Natural killer cell (primary cell): Measurements from ENCODE around the gene BMERB1. TPM values are rescaled to one million over a fixed set of nuclear protein-coding genes. Genes with fewer than 3 reads are reported as not detected.

Source experiments
- ATAC-seq, 3 donors: fragments of 150-1000 bp in 2 of 3; fragments of 200-7000 bp in 1 of 3; cut with Tn5 transposase; 1 replicate in 1 of 3; 2 replicates in 2 of 3; pipeline ENCODE4 v1.10.0; 2021; ENCODE audit warnings: mild to moderate bottlenecking in 2 of 3, moderate library complexity in 2 of 3
- DNase-seq, 2 donors: peaks; one replicate each; pipeline versions ENCODE4 v3.0.0 to v3.0.0-alpha.2; 2013 to 2021; ENCODE audit warnings: mixed read lengths in 1 of 2
- H3K27ac ChIP-seq: one replicate; pipeline ENCODE4 v1.5.1; 2013; ENCODE audit warnings: mild to moderate bottlenecking, low read length
- H3K27me3 ChIP-seq: one replicate; pipeline ENCODE4 v1.6.1; 2013; ENCODE audit warnings: low read length; ENCODE audit not compliant: control insufficient read depth, insufficient read depth
- H3K36me3 ChIP-seq: one replicate; pipeline ENCODE4 v1.6.1; 2013; ENCODE audit warnings: low read length; ENCODE audit not compliant: control insufficient read depth, insufficient read depth
- H3K4me1 ChIP-seq: one replicate; pipeline ENCODE4 v1.6.1; 2013; ENCODE audit warnings: low read length; ENCODE audit not compliant: control insufficient read depth, insufficient read depth
- H3K4me3 ChIP-seq: one replicate; pipeline ENCODE4 v1.5.1; 2013; ENCODE audit warnings: low read length
- H3K9me3 ChIP-seq: one replicate; pipeline ENCODE4 v1.6.1; 2013; ENCODE audit warnings: low read length; ENCODE audit not compliant: control insufficient read depth, insufficient read depth
- H3K27ac Mint-ChIP-seq, 2 donors: one replicate each; pipeline ENCODE4 v1.8.0; 2022; ENCODE audit warnings: mild to moderate bottlenecking in 2 of 2, mixed read lengths in 2 of 2, moderate library complexity in 1 of 2
- H3K27me3 Mint-ChIP-seq, 2 donors: one replicate each; pipeline ENCODE4 v1.8.0; 2022; ENCODE audit warnings: low read depth in 2 of 2, mixed read lengths in 2 of 2
- H3K36me3 Mint-ChIP-seq: one replicate; pipeline ENCODE4 v1.8.0; 2022; ENCODE audit warnings: mixed read lengths
- H3K4me1 Mint-ChIP-seq, 2 donors: one replicate each; pipeline ENCODE4 v1.8.0; 2022; ENCODE audit warnings: mixed read lengths in 2 of 2
- H3K4me3 Mint-ChIP-seq: one replicate; pipeline ENCODE4 v1.8.0; 2022; ENCODE audit warnings: mild to moderate bottlenecking, moderate library complexity, mixed read lengths
- H3K9me3 Mint-ChIP-seq, 2 donors: one replicate each; pipeline ENCODE4 v1.8.0; 2022; ENCODE audit warnings: mixed read lengths in 2 of 2
- CTCF ChIP-seq: fragments of 200-600 bp; IDR thresholded peaks from one replicate; pipeline ENCODE4 v1.8.0; 2022; ENCODE audit warnings: antibody characterized with exemption
- whole genome bisulfite sequencing: methylation state at CpG from one replicate; pipeline ENCODE4 v1.1.7; 2013; ENCODE audit warnings: missing lambda C conversion rate; ENCODE audit not compliant: insufficient coverage; 5-methylcytosine and 5-hydroxymethylcytosine counted together
- intact Hi-C: fragments of 100-400 bp; cut with micrococcal nuclease; formaldehyde crosslinking; loops from one replicate; pipeline ENCODE4 v1.14.2; 2022
- total RNA-seq, 4 donors: library from RNA; stranded (reverse); fragments of 120-200 nt in 1 of 4; gene quantifications; one replicate each; pipeline versions ENCODE4 v1.2.3 to v1.2.4, GENCODE V29; 2013 to 2022

The BMERB1 gene
- total RNA-seq, 3 donors from 2014 or later (not counting 1 experiment from before 2014, with no cell fraction given) = 3.7 to 6.7 (median 4.5) TPM

GRCh38 chr16:15547768-15548096 is 113.3 kb downstream of the BMERB1 start:
- Mint-ChIP-seq H3K4me3 (no peak overlapping the region), H3K27me3 (no peaks in the 10 kb centered on the region), H3K4me1 (peaks cover 6 to 11% of the 10 kb centered on the region in 2 donors), H3K27ac (no peak overlapping the region), H3K36me3 (no peaks in the 10 kb centered on the region), H3K9me3 (no peaks in the 10 kb centered on the region)
- Histone ChIP-seq H3K27ac (no peak overlapping the region), H3K9me3 (no peaks in the 10 kb centered on the region), H3K4me3 (no peak overlapping the region), H3K27me3 (no peaks in the 10 kb centered on the region), H3K4me1 (no peaks in the 10 kb centered on the region), H3K36me3 (no peaks in the 10 kb centered on the region)
- no peak for ATAC-seq
- DNase-seq = no peak
- TF ChIP-seq CTCF = no peak
- 93% methylated on average over 6 of the region's 6 CpGs for WGBS
- intact Hi-C loops = no loop called here

- intact Hi-C loops = no loop called here
- no peaks in the 10 kb centered on the region for H3K9me3 Mint-ChIP-seq
- Histone ChIP-seq H3K27me3 (no peaks in the 10 kb centered on the region), H3K4me3 (no peak overlapping the region), H3K9me3 (no peaks in the 10 kb centered on the region), H3K27ac (no peak overlapping the region), H3K36me3 (no peaks in the 10 kb centered on the region), H3K4me1 (no peaks in the 10 kb centered on the region)
- H3K4me1 Mint-ChIP-seq = peaks cover 0 to 5% of the 10 kb centered on the region in 2 donors
- no peaks in the 10 kb centered on the region for H3K36me3 Mint-ChIP-seq
- H3K4me3 Mint-ChIP-seq = no peak overlapping the region
- 83% methylated on average over 3 of the region's 3 CpGs for WGBS
- DNase-seq (no peak), ATAC-seq (no peak)
- H3K27me3 Mint-ChIP-seq = no peaks in the 10 kb centered on the region
- no peak overlapping the region for H3K27ac Mint-ChIP-seq
- TF ChIP-seq CTCF = no peak
Observed at GRCh38 chr16:15548482-15548891, 114.1 kb downstream of the BMERB1 start.

- Histone ChIP-seq H3K36me3 (no peaks in the 10 kb centered on the region), H3K27ac (no peak overlapping the region), H3K27me3 (no peaks in the 10 kb centered on the region), H3K9me3 (no peaks in the 10 kb centered on the region), H3K4me1 (no peaks in the 10 kb centered on the region), H3K4me3 (no peak overlapping the region)
- H3K27me3 Mint-ChIP-seq = no peaks in the 10 kb centered on the region
- peaks cover 0 to 5% of the 10 kb centered on the region in 2 donors for H3K4me1 Mint-ChIP-seq
- H3K9me3 Mint-ChIP-seq = no peaks in the 10 kb centered on the region
- no peak overlapping the region for H3K27ac Mint-ChIP-seq
- TF ChIP-seq CTCF = no peak
- no peak overlapping the region for H3K4me3 Mint-ChIP-seq
- ATAC-seq (no peak), DNase-seq (no peak)
- no peaks in the 10 kb centered on the region for H3K36me3 Mint-ChIP-seq
- 88% methylated on average over 6 of the region's 6 CpGs for WGBS
- intact Hi-C loops = no loop called here
Observed at GRCh38 chr16:15552507-15552906, 118.1 kb downstream of the BMERB1 start.

GRCh38 chr16:15553313-15554088 is 119.1 kb downstream of the BMERB1 start:
- intact Hi-C loops = no loop called here
- H3K36me3 Mint-ChIP-seq = no peaks in the 10 kb centered on the region

More at GRCh38 chr16:15553313-15554088, 119.1 kb downstream of the BMERB1 start:
- ATAC-seq = no peak
- Histone ChIP-seq H3K4me1 (no peaks in the 10 kb centered on the region), H3K27me3 (no peaks in the 10 kb centered on the region), H3K9me3 (no peaks in the 10 kb centered on the region), H3K4me3 (no peak overlapping the region), H3K36me3 (no peaks in the 10 kb centered on the region), H3K27ac (no peak overlapping the region)
- Mint-ChIP-seq H3K27ac (no peak overlapping the region), H3K4me3 (no peak overlapping the region), H3K27me3 (no peaks in the 10 kb centered on the region), H3K9me3 (no peaks in the 10 kb centered on the region), H3K4me1 (peaks cover 0 to 5% of the 10 kb centered on the region in 2 donors)
- TF ChIP-seq CTCF = no peak
- DNase-seq = no peak
- 92% methylated on average over 9 of the region's 10 CpGs for WGBS
